Keratinocyte (primary cell): ENCODE data around the gene CCDC116. TPM values are rescaled to one million over a fixed set of nuclear protein-coding genes. Genes with fewer than 3 reads are reported as not detected.
"Not testable (repeated sequence)": the region's sequence is repeated elsewhere in the genome, so short reads cannot be mapped to it uniquely, and the experiment has no call there.

Experiments used
- DNase-seq: peaks from one replicate; pipeline ENCODE4 v3.0.0-alpha.2; 2011; ENCODE audit warnings: low read depth, missing footprints, low spot score
- FAIRE-seq: peaks from 2 replicates; lab custom pipeline; 2011; peaks lifted over from hg19 to GRCh38; lab: Jason Lieb, UNC
- H2AFZ ChIP-seq: 2 replicates; pipeline ENCODE4 v1.6.0; 2012; ENCODE audit warnings: low read length, control low read depth, inconsistent platforms; ENCODE audit not compliant: control insufficient read depth
- H3K27ac ChIP-seq: 2 replicates; pipeline ENCODE4 v1.5.1; 2011; ENCODE audit warnings: low read length; ENCODE audit not compliant: control insufficient read depth, insufficient read depth
- H3K27me3 ChIP-seq: 3 replicates; pipeline ENCODE4 v1.6.0; 2011; ENCODE audit warnings: low read length; ENCODE audit not compliant: control insufficient read depth, insufficient read depth; ENCODE audit errors: extremely low read depth
- H3K36me3 ChIP-seq, 2 experiments: 2 replicates in 1 of 2; 3 replicates in 1 of 2; pipeline ENCODE4 v1.5.1; 2011; ENCODE audit warnings: low read length in 2 of 2, mild to moderate bottlenecking in 1 of 2; ENCODE audit not compliant: control insufficient read depth in 2 of 2, insufficient read depth in 2 of 2; ENCODE audit errors: extremely low read depth in 1 of 2
- H3K4me1 ChIP-seq: 3 replicates; pipeline ENCODE4 v1.5.1; 2011; ENCODE audit warnings: low read length; ENCODE audit not compliant: control insufficient read depth, insufficient read depth; ENCODE audit errors: extremely low read depth
- H3K4me2 ChIP-seq: 3 replicates; pipeline ENCODE4 v1.6.0; 2011; ENCODE audit warnings: low read depth, low read length; ENCODE audit not compliant: control insufficient read depth, insufficient read depth; ENCODE audit errors: extremely low read depth
- H3K4me3 ChIP-seq, 3 experiments: fragments of 200-600 bp in 1 of 3; sonication (generic) in 1 of 3; 2 replicates in 2 of 3; 3 replicates in 1 of 3; pipeline ENCODE4 v1.5.1; 2011 to 2016; ENCODE audit warnings: low read length in 3 of 3, mild to moderate bottlenecking in 3 of 3, control low read depth in 2 of 3, inconsistent platforms in 1 of 3, low read depth in 1 of 3, mixed read lengths in 1 of 3, mixed run types in 1 of 3, moderate library complexity in 1 of 3; ENCODE audit not compliant: control insufficient read depth in 2 of 3, insufficient read depth in 2 of 3; ENCODE audit errors: extremely low read depth in 1 of 3
- H3K79me2 ChIP-seq: 2 replicates; pipeline ENCODE4 v1.6.0; 2012; ENCODE audit warnings: low read length; ENCODE audit not compliant: control insufficient read depth, insufficient read depth
- H3K9ac ChIP-seq: 3 replicates; pipeline ENCODE4 v1.6.0; 2011; ENCODE audit warnings: low read length; ENCODE audit not compliant: control insufficient read depth, insufficient read depth; ENCODE audit errors: extremely low read depth
- H3K9me1 ChIP-seq: 3 replicates; pipeline ENCODE4 v1.6.0; 2011; ENCODE audit warnings: low read length; ENCODE audit not compliant: control insufficient read depth, insufficient read depth; ENCODE audit errors: extremely low read depth
- H3K9me3 ChIP-seq: 2 replicates; pipeline ENCODE4 v1.5.1; 2012; ENCODE audit warnings: low read depth, low read length; ENCODE audit not compliant: control insufficient read depth
- H4K20me1 ChIP-seq: 3 replicates; pipeline ENCODE4 v1.6.0; 2011; ENCODE audit warnings: low read length; ENCODE audit not compliant: control insufficient read depth, insufficient read depth; ENCODE audit errors: extremely low read depth
- CTCF ChIP-seq, 3 experiments: IDR thresholded peaks in 1 of 3; conservative IDR thresholded peaks in 1 of 3; optimal IDR thresholded peaks in 1 of 3; 2 replicates in 2 of 3; 3 replicates in 1 of 3; pipeline versions ENCODE3 to v1.5.1; 2011; ENCODE audit warnings: low read length in 3 of 3, mild to moderate bottlenecking in 3 of 3, moderate library complexity in 2 of 3, control low read depth in 1 of 3, inconsistent platforms in 1 of 3; ENCODE audit not compliant: insufficient read depth in 2 of 3; ENCODE audit errors: extremely low read depth in 1 of 3
- EZH2 ChIP-seq: IDR thresholded peaks from one replicate; pipeline ENCODE4 v1.6.1; 2012; ENCODE audit warnings: inconsistent platforms, mild to moderate bottlenecking, low read length, moderate library complexity
- dilution Hi-C: fragments of 300-500 bp; cut with MboI; formaldehyde crosslinking; loops from one replicate; pipeline ENCODE4 v1.7.0; 2020; ENCODE audit warnings: low sequenced_read_pairs; ENCODE audit not compliant: extremely low pct_ligation_motif_present
- polyA plus RNA-seq, 5 experiments: library from polyadenylated mRNA; depleted of rRNA in 3 of 5; stranded (reverse) in 3 of 5; stranded (forward) in 1 of 5; unstranded in 1 of 5; fragments of >200 nt; gene quantifications; 1 replicate in 1 of 5; 2 replicates in 3 of 5; 3 replicates in 1 of 5; pipeline versions ENCODE4 v1.2.1 to v1.2.3, GENCODE V29; 2011 to 2012; ENCODE audit warnings: missing spikeins in 2 of 5, low read depth in 1 of 5, low replicate concordance in 1 of 5

The CCDC116 gene
- polyA plus RNA-seq, 1 donor (not counting 4 experiments of a cell fraction or from before 2014, with no cell fraction given): 0.03 TPM

GRCh38 chr22:21593406-21594232 lies 38.9 kb upstream of the CCDC116 start:
- H3K9me1 ChIP-seq: peaks cover 4% of the 10 kb centered on the region
- H3K4me2 ChIP-seq: no peak overlapping the region
- dilution Hi-C loops: no loop called here
- no peak overlapping the region for H3K4me3 ChIP-seq
- no peak overlapping the region for H3K9ac ChIP-seq
- H3K27me3 ChIP-seq: no peaks in the 10 kb centered on the region
- H3K9me3 ChIP-seq: no peaks in the 10 kb centered on the region
- TF ChIP-seq EZH2 (no peak), CTCF (optimal IDR thresholded peaks at IDR 0.05 in 1 of 3, IDR thresholded peaks at IDR 0.05 in 1 of 3, conservative IDR thresholded peaks at IDR 0.05 in 1 of 3; ENCODE audit: extremely low read depth in 1 of 3, insufficient read depth in 2 of 3, low read length in 3 of 3) (peak; percentile 31 to 54 (median 45))
- DNase-seq: no peak
- peaks cover 28 to 31% of the 10 kb centered on the region in 2 experiments for H3K36me3 ChIP-seq
- FAIRE-seq: no peak
- no peaks in the 10 kb centered on the region for H3K4me1 ChIP-seq
- no peak overlapping the region for H2AFZ ChIP-seq
- no peak overlapping the region for H3K27ac ChIP-seq
- H4K20me1 ChIP-seq: peaks cover 30% of the 10 kb centered on the region
- peaks cover 97% of the 10 kb centered on the region for H3K79me2 ChIP-seq

GRCh38 chr22:21594865-21595452 lies 37.6 kb upstream of the CCDC116 start:
- TF ChIP-seq EZH2 (no peak), CTCF (optimal IDR thresholded peaks at IDR 0.05 in 1 of 3, IDR thresholded peaks at IDR 0.05 in 1 of 3, conservative IDR thresholded peaks at IDR 0.05 in 1 of 3; ENCODE audit: extremely low read depth in 1 of 3, insufficient read depth in 2 of 3, low read length in 3 of 3) (no peak)
- DNase-seq (no peak), FAIRE-seq (no peak)
- H3K79me2 ChIP-seq: peaks cover 98% of the 10 kb centered on the region
- H2AFZ ChIP-seq: no peak overlapping the region
- no peaks in the 10 kb centered on the region for H3K27me3 ChIP-seq
- no peaks in the 10 kb centered on the region for H3K4me1 ChIP-seq
- H3K9me3 ChIP-seq: no peaks in the 10 kb centered on the region
- no peak overlapping the region for H3K9ac ChIP-seq
- dilution Hi-C loops: no loop called here
- peaks cover 27 to 30% of the 10 kb centered on the region in 2 experiments for H3K36me3 ChIP-seq
- no peak overlapping the region for H3K4me3 ChIP-seq
- H3K4me2 ChIP-seq: no peak overlapping the region
- peaks cover 36% of the 10 kb centered on the region for H4K20me1 ChIP-seq
- no peak overlapping the region for H3K27ac ChIP-seq
- H3K9me1 ChIP-seq: peaks cover 7% of the 10 kb centered on the region

GRCh38 chr22:21596356-21597135 lies 36.0 kb upstream of the CCDC116 start:
- H2AFZ ChIP-seq, dilution Hi-C loops, H3K4me3 ChIP-seq, H3K9me3 ChIP-seq, FAIRE-seq, H3K27ac ChIP-seq, H3K4me1 ChIP-seq, DNase-seq, H3K4me2 ChIP-seq, H3K9me1 ChIP-seq, H3K9ac ChIP-seq, H3K27me3 ChIP-seq: not testable (repeated sequence)
- Histone ChIP-seq H3K79me2 (peaks cover 98% of the 10 kb centered on the region), H4K20me1 (peaks cover 26% of the 10 kb centered on the region), H3K36me3 (peaks cover 27 to 28% of the 10 kb centered on the region in 2 experiments)
